Lower leg skin (tissue), 3 donors: ENCODE data around the gene SLC7A4.

Experiments
- CTCF ChIP-seq, 3 donors: fragments of 450-650 bp; IDR thresholded peaks; one replicate each; pipeline ENCODE4 v1.5.1; 2016; ENCODE audit warnings: antibody characterized with exemption in 3 of 3, mild to moderate bottlenecking in 3 of 3, moderate library complexity in 2 of 3
- POLR2A ChIP-seq, 2 donors: fragments of 450-650 bp; IDR thresholded peaks; one replicate each; pipeline ENCODE4 v1.6.1; 2016 to 2017; ENCODE audit warnings: antibody characterized with exemption in 2 of 2, mild to moderate bottlenecking in 1 of 2, moderate library complexity in 1 of 2

- no peak for TF ChIP-seq CTCF (IDR thresholded peaks at IDR 0.05)
- TF ChIP-seq POLR2A (IDR thresholded peaks at IDR 0.05) = no peak
Measured at GRCh38 chr22:21033895-21034294, 1.5 kb upstream of the SLC7A4 start.
